Endometrial microvascular endothelial cells (primary cell): Measurements from ENCODE around the gene TEX9. TPM values are rescaled to one million over a fixed set of nuclear protein-coding genes. Genes with fewer than 3 reads are reported as not detected.

Experiments
- total RNA-seq: library from RNA; depleted of rRNA; stranded (reverse); fragments of >200 nt; gene quantifications from one replicate; pipeline ENCODE4 v1.2.3, GENCODE V29; 2015; ENCODE audit errors: inconsistent ontology term

TEX9 gene
- total RNA-seq, 1 donor from 2014 or later, result 0.09 TPM

Other genes with a start within 250 kb of the TEX9 start
- 9.2 TPM for gene RFX7, start 121.5 kb upstream of the TEX9 start, total RNA-seq
- 1.0 TPM for gene MNS1, start 99.7 kb downstream of the TEX9 start, total RNA-seq